ENCODE data around the gene SLC25A33.
A peak's percentile ranks its signal among the peaks of the same experiment; 100 is the strongest.

The SLC25A33 gene

GRCh38 chr1:9594471-9595155 lies 55.3 kb downstream of the SLC25A33 start:
- H3K9ac ChIP-seq (ENCODE audit: low read length), result no peak overlapping the region
- no peak overlapping the region for H2BK15ac ChIP-seq (replicated peaks; ENCODE audit: low read depth)
- H4K5ac ChIP-seq (ENCODE audit: low read length), result no peak overlapping the region
- H3K36me3 ChIP-seq (ENCODE audit: control insufficient read depth, insufficient read depth, low read length), result no peaks in the 10 kb centered on the region
- H2BK5ac ChIP-seq (ENCODE audit: low read length), result no peak overlapping the region
- peak overlapping the region; percentile 45 for H3K23ac ChIP-seq (ENCODE audit: low read length)
- no peak overlapping the region for H3K27ac ChIP-seq (ENCODE audit: low read depth, low read length)
- no peak overlapping the region for H3K56ac ChIP-seq (ENCODE audit: low read length)
- no peak overlapping the region for H2AK5ac ChIP-seq (ENCODE audit: low read length)
- DNase-seq, result no peak
- no peak overlapping the region for H3K4ac ChIP-seq (ENCODE audit: low read depth, low read length)
- peaks cover 33% of the 10 kb centered on the region for H3K79me1 ChIP-seq (ENCODE audit: low read length)
- H3K27me3 ChIP-seq (ENCODE audit: insufficient read depth, low read length, poor library complexity), result no peaks in the 10 kb centered on the region
- peaks cover 51% of the 10 kb centered on the region for H3K79me2 ChIP-seq (ENCODE audit: control insufficient read depth, insufficient read depth, low read length)
- no peak overlapping the region for H3K4me3 ChIP-seq (ENCODE audit: low read length)
- no peak overlapping the region for H3K18ac ChIP-seq (ENCODE audit: low read length)
- no peak overlapping the region for H3K4me2 ChIP-seq (ENCODE audit: low read length)
- H4K8ac ChIP-seq (ENCODE audit: low read depth, low read length), result no peak overlapping the region
- no peak overlapping the region for H2BK120ac ChIP-seq (ENCODE audit: low read depth, low read length)
- H3K4me1 ChIP-seq (ENCODE audit: control insufficient read depth, low read depth, low read length), result peaks cover 6% of the 10 kb centered on the region
- WGBS (ENCODE audit: extremely low coverage, insufficient coverage, low lambda C conversion rate), result no CpG with 5 or more reads among the region's 20 CpGs

- Histone ChIP-seq H3K4me2 (ENCODE audit: low read length) (no peak overlapping the region), H3K56ac (ENCODE audit: low read length) (no peak overlapping the region), H2BK5ac (ENCODE audit: low read length) (no peak overlapping the region), H4K5ac (ENCODE audit: low read length) (no peak overlapping the region), H3K79me2 (ENCODE audit: control insufficient read depth, insufficient read depth, low read length) (peaks cover 44% of the 10 kb centered on the region), H3K27me3 (ENCODE audit: insufficient read depth, low read length, poor library complexity) (no peaks in the 10 kb centered on the region), H3K4me1 (ENCODE audit: control insufficient read depth, low read depth, low read length) (peaks cover 4% of the 10 kb centered on the region), H3K79me1 (ENCODE audit: low read length) (peaks cover 28% of the 10 kb centered on the region), H3K18ac (ENCODE audit: low read length) (no peak overlapping the region), H3K9ac (ENCODE audit: low read length) (no peak overlapping the region), H2BK15ac (replicated peaks; ENCODE audit: low read depth) (no peak overlapping the region), H3K4ac (ENCODE audit: low read depth, low read length) (no peak overlapping the region), H2BK120ac (ENCODE audit: low read depth, low read length) (no peak overlapping the region), H3K27ac (ENCODE audit: low read depth, low read length) (no peak overlapping the region), H3K36me3 (ENCODE audit: control insufficient read depth, insufficient read depth, low read length) (no peaks in the 10 kb centered on the region), H2AK5ac (ENCODE audit: low read length) (no peak overlapping the region), H3K4me3 (ENCODE audit: low read length) (no peak overlapping the region), H3K23ac (ENCODE audit: low read length) (no peak overlapping the region), H4K8ac (ENCODE audit: low read depth, low read length) (no peak overlapping the region)
- no CpG with 5 or more reads among the region's 17 CpGs for WGBS (ENCODE audit: extremely low coverage, insufficient coverage, low lambda C conversion rate)
- no peak for DNase-seq
Measured at GRCh38 chr1:9595156-9595967, 56.1 kb downstream of the SLC25A33 start.

- no peak overlapping the region for H2AK5ac ChIP-seq (ENCODE audit: low read length)
- WGBS (ENCODE audit: extremely low coverage, insufficient coverage, low lambda C conversion rate), result no CpG with 5 or more reads among the region's 12 CpGs
- H3K27ac ChIP-seq (ENCODE audit: low read depth, low read length), result no peak overlapping the region
- no peak overlapping the region for H3K4me3 ChIP-seq (ENCODE audit: low read length)
- H3K9ac ChIP-seq (ENCODE audit: low read length), result no peak overlapping the region
- no peak overlapping the region for H3K23ac ChIP-seq (ENCODE audit: low read length)
- no peak overlapping the region for H2BK15ac ChIP-seq (replicated peaks; ENCODE audit: low read depth)
- peaks cover 4% of the 10 kb centered on the region for H3K4me1 ChIP-seq (ENCODE audit: control insufficient read depth, low read depth, low read length)
- no peak overlapping the region for H3K4me2 ChIP-seq (ENCODE audit: low read length)
- no peak overlapping the region for H3K4ac ChIP-seq (ENCODE audit: low read depth, low read length)
- H3K27me3 ChIP-seq (ENCODE audit: insufficient read depth, low read length, poor library complexity), result no peaks in the 10 kb centered on the region
- H4K8ac ChIP-seq (ENCODE audit: low read depth, low read length), result no peak overlapping the region
- peaks cover 38% of the 10 kb centered on the region for H3K79me2 ChIP-seq (ENCODE audit: control insufficient read depth, insufficient read depth, low read length)
- H3K79me1 ChIP-seq (ENCODE audit: low read length), result peaks cover 26% of the 10 kb centered on the region
- no peak overlapping the region for H3K18ac ChIP-seq (ENCODE audit: low read length)
- no peak overlapping the region for H2BK120ac ChIP-seq (ENCODE audit: low read depth, low read length)
- no peak overlapping the region for H2BK5ac ChIP-seq (ENCODE audit: low read length)
- no peak for DNase-seq
- H3K36me3 ChIP-seq (ENCODE audit: control insufficient read depth, insufficient read depth, low read length), result peaks cover under 1% of the 10 kb centered on the region
- no peak overlapping the region for H3K56ac ChIP-seq (ENCODE audit: low read length)
- H4K5ac ChIP-seq (ENCODE audit: low read length), result no peak overlapping the region
Measured at GRCh38 chr1:9595968-9596340, 56.7 kb downstream of the SLC25A33 start.

GRCh38 chr1:9596415-9597123 lies 57.3 kb downstream of the SLC25A33 start:
- H3K23ac ChIP-seq (ENCODE audit: low read length), result no peak overlapping the region
- H4K8ac ChIP-seq (ENCODE audit: low read depth, low read length), result no peak overlapping the region
- no peak overlapping the region for H4K5ac ChIP-seq (ENCODE audit: low read length)
- peaks cover 4% of the 10 kb centered on the region for H3K4me1 ChIP-seq (ENCODE audit: control insufficient read depth, low read depth, low read length)
- peaks cover 2% of the 10 kb centered on the region for H3K36me3 ChIP-seq (ENCODE audit: control insufficient read depth, insufficient read depth, low read length)
- H3K56ac ChIP-seq (ENCODE audit: low read length), result no peak overlapping the region
- no peaks in the 10 kb centered on the region for H3K27me3 ChIP-seq (ENCODE audit: insufficient read depth, low read length, poor library complexity)
- DNase-seq, result no peak
- H3K9ac ChIP-seq (ENCODE audit: low read length), result no peak overlapping the region
- H2AK5ac ChIP-seq (ENCODE audit: low read length), result no peak overlapping the region
- H2BK5ac ChIP-seq (ENCODE audit: low read length), result no peak overlapping the region
- no CpG with 5 or more reads among the region's 27 CpGs for WGBS (ENCODE audit: extremely low coverage, insufficient coverage, low lambda C conversion rate)
- H3K79me1 ChIP-seq (ENCODE audit: low read length), result peaks cover 23% of the 10 kb centered on the region
- H3K27ac ChIP-seq (ENCODE audit: low read depth, low read length), result no peak overlapping the region
- H3K18ac ChIP-seq (ENCODE audit: low read length), result no peak overlapping the region
- H2BK120ac ChIP-seq (ENCODE audit: low read depth, low read length), result no peak overlapping the region
- H3K4me3 ChIP-seq (ENCODE audit: low read length), result no peak overlapping the region
- H3K4me2 ChIP-seq (ENCODE audit: low read length), result no peak overlapping the region
- peaks cover 33% of the 10 kb centered on the region for H3K79me2 ChIP-seq (ENCODE audit: control insufficient read depth, insufficient read depth, low read length)
- H2BK15ac ChIP-seq (replicated peaks; ENCODE audit: low read depth), result no peak overlapping the region
- H3K4ac ChIP-seq (ENCODE audit: low read depth, low read length), result no peak overlapping the region

- Histone ChIP-seq H4K5ac (ENCODE audit: low read length) (no peak overlapping the region), H2BK120ac (ENCODE audit: low read depth, low read length) (no peak overlapping the region), H3K18ac (ENCODE audit: low read length) (no peak overlapping the region), H3K4me3 (ENCODE audit: low read length) (no peak overlapping the region), H3K79me2 (ENCODE audit: control insufficient read depth, insufficient read depth, low read length) (peaks cover 22% of the 10 kb centered on the region), H3K9ac (ENCODE audit: low read length) (no peak overlapping the region), H3K79me1 (ENCODE audit: low read length) (peaks cover 16% of the 10 kb centered on the region), H2BK15ac (replicated peaks; ENCODE audit: low read depth) (no peak overlapping the region), H2BK5ac (ENCODE audit: low read length) (no peak overlapping the region), H3K4me2 (ENCODE audit: low read length) (no peak overlapping the region), H3K56ac (ENCODE audit: low read length) (no peak overlapping the region), H2AK5ac (ENCODE audit: low read length) (no peak overlapping the region), H3K27me3 (ENCODE audit: insufficient read depth, low read length, poor library complexity) (no peaks in the 10 kb centered on the region), H3K23ac (ENCODE audit: low read length) (no peak overlapping the region), H3K4me1 (ENCODE audit: control insufficient read depth, low read depth, low read length) (peaks cover 4% of the 10 kb centered on the region), H4K8ac (ENCODE audit: low read depth, low read length) (no peak overlapping the region), H3K36me3 (ENCODE audit: control insufficient read depth, insufficient read depth, low read length) (peaks cover 2% of the 10 kb centered on the region), H3K4ac (ENCODE audit: low read depth, low read length) (no peak overlapping the region), H3K27ac (ENCODE audit: low read depth, low read length) (no peak overlapping the region)
- WGBS (ENCODE audit: extremely low coverage, insufficient coverage, low lambda C conversion rate), result no CpG with 5 or more reads among the region's 14 CpGs
- DNase-seq, result no peak
Measured at GRCh38 chr1:9597361-9598315, 58.4 kb downstream of the SLC25A33 start.

All from mesendoderm (in vitro differentiated cells).